HepG2 (cell line): ENCODE measurements around the gene LRP5. TPM values are rescaled to one million over a fixed set of nuclear protein-coding genes. Genes with fewer than 3 reads are reported as not detected.

ENCODE experiments used
- FOXJ3 ChIP-seq: sonication (generic); formaldehyde crosslinking; IDR thresholded peaks from 2 replicates; pipeline ENCODE4 v1.4.0; 2020; ENCODE audit warnings: missing genetic modification reagents, mild to moderate bottlenecking, borderline replicate concordance
- FOXK2 ChIP-seq: fragments of 450-650 bp; IDR thresholded peaks from 2 replicates; pipeline ENCODE4 v1.6.1; 2016
- GATAD2A ChIP-seq: IDR thresholded peaks from 2 replicates; pipeline ENCODE4 v1.6.1; 2016
- HNF1A ChIP-seq, 2 experiments: sonication (generic) in 1 of 2; formaldehyde crosslinking in 1 of 2; IDR thresholded peaks; 2 replicates each; pipeline versions ENCODE4 v1.4.0 to v1.6.1; 2016 to 2020; ENCODE audit warnings: borderline replicate concordance in 1 of 2, low read depth in 1 of 2, mild to moderate bottlenecking in 1 of 2, missing genetic modification reagents in 1 of 2
- HOXA3 ChIP-seq: sonication (generic); formaldehyde crosslinking; IDR thresholded peaks from 2 replicates; pipeline ENCODE4 v1.5.0; 2020; ENCODE audit warnings: missing genetic modification reagents
- JUNB ChIP-seq: sonication (generic); formaldehyde crosslinking; IDR thresholded peaks from 2 replicates; pipeline ENCODE4 v1.8.0; 2022; ENCODE audit warnings: missing genetic modification reagents, mild to moderate bottlenecking, borderline replicate concordance
- MAFF ChIP-seq: IDR thresholded peaks from 2 replicates; pipeline ENCODE4 v1.6.1; 2011; ENCODE audit warnings: low read depth, low read length, improper control_type of control experiment
- MED1 ChIP-seq: sonication (generic); formaldehyde crosslinking; IDR thresholded peaks from 2 replicates; pipeline ENCODE4 v1.4.0; 2020; ENCODE audit warnings: missing genetic modification reagents
- PHF21A ChIP-seq: sonication (generic); formaldehyde crosslinking; IDR thresholded peaks from 2 replicates; pipeline ENCODE4 v1.5.0; 2020; ENCODE audit warnings: mild to moderate bottlenecking, missing genetic modification reagents
- POLR2AphosphoS5 ChIP-seq: IDR thresholded peaks from 2 replicates; pipeline ENCODE4 v1.6.1; 2012; ENCODE audit warnings: low read depth, low read length
- POLR2G ChIP-seq: fragments of 200-400 bp; formaldehyde crosslinking; IDR thresholded peaks from 2 replicates; pipeline ENCODE4 v1.6.1; 2018; ENCODE audit warnings: mild to moderate bottlenecking, low read depth, low read length, moderate library complexity
- RARA ChIP-seq: IDR thresholded peaks from 2 replicates; pipeline ENCODE4 v1.6.1; 2016; ENCODE audit warnings: missing genetic modification reagents, missing compliant biosample characterization
- RBAK ChIP-seq: sonication (generic); formaldehyde crosslinking; IDR thresholded peaks from 2 replicates; pipeline ENCODE4 v1.5.1; 2020; ENCODE audit warnings: mild to moderate bottlenecking, missing genetic modification reagents
- RBM22 ChIP-seq: fragments of 200-400 bp; formaldehyde crosslinking; optimal IDR thresholded peaks from 2 replicates; pipeline ENCODE3; 2017; ENCODE audit warnings: mild to moderate bottlenecking, low read length, moderate library complexity
- RFX3 ChIP-seq: IDR thresholded peaks from 2 replicates; pipeline ENCODE4 v1.6.1; 2016; ENCODE audit warnings: missing biosample characterization, missing genetic modification reagents
- RNF2 ChIP-seq: fragments of 450-650 bp; conservative IDR thresholded peaks from 2 replicates; pipeline ENCODE4 v1.6.1; 2016; ENCODE audit warnings: low read depth
- SALL1 ChIP-seq: sonication (generic); formaldehyde crosslinking; IDR thresholded peaks from 2 replicates; pipeline ENCODE4 v1.8.0; 2022; ENCODE audit warnings: mild to moderate bottlenecking, missing genetic modification reagents
- SOX5 ChIP-seq: IDR thresholded peaks from 2 replicates; pipeline ENCODE4 v1.6.1; 2016; ENCODE audit warnings: borderline replicate concordance
- STAG1 ChIP-seq: sonication (generic); formaldehyde crosslinking; IDR thresholded peaks from 2 replicates; pipeline ENCODE4 v1.4.0; 2020; ENCODE audit warnings: missing genetic modification reagents
- TGIF2 ChIP-seq: IDR thresholded peaks from 2 replicates; pipeline ENCODE4 v1.6.1; 2016; ENCODE audit warnings: control low read depth, missing compliant biosample characterization
- U2AF2 ChIP-seq: fragments of 200-400 bp; formaldehyde crosslinking; IDR thresholded peaks from 2 replicates; pipeline ENCODE4 v1.6.1; 2017; ENCODE audit warnings: low read depth, mild to moderate bottlenecking, low read length
- ZFP36L2 ChIP-seq: sonication (generic); formaldehyde crosslinking; IDR thresholded peaks from 2 replicates; pipeline ENCODE4 v1.4.0; 2020; ENCODE audit warnings: missing genetic modification reagents
- ZFY ChIP-seq: sonication (generic); formaldehyde crosslinking; IDR thresholded peaks from 2 replicates; pipeline ENCODE4 v1.4.0; 2020; ENCODE audit warnings: missing genetic modification reagents
- ZNF251 ChIP-seq: sonication (generic); formaldehyde crosslinking; IDR thresholded peaks from 2 replicates; pipeline ENCODE4 v1.9.0; 2021; ENCODE audit warnings: mild to moderate bottlenecking, missing genetic modification reagents
- ZNF30 ChIP-seq: sonication (generic); formaldehyde crosslinking; IDR thresholded peaks from 2 replicates; pipeline ENCODE4 v1.5.0; 2020; ENCODE audit warnings: mild to moderate bottlenecking, missing genetic modification reagents
- ZNF710 ChIP-seq: sonication (generic); formaldehyde crosslinking; IDR thresholded peaks from 2 replicates; pipeline ENCODE4 v1.5.0; 2020; ENCODE audit warnings: mild to moderate bottlenecking, missing genetic modification reagents, borderline replicate concordance
- polyA plus RNA-seq, 8 experiments: library from polyadenylated mRNA; depleted of rRNA in 3 of 8; stranded (reverse) in 7 of 8; unstranded in 1 of 8; fragments of >200 nt; fragmentation: Illumina TruSeq in 4 of 8; extraction: Trizol in 4 of 8; gene quantifications; 2 replicates each; pipeline versions ENCODE4 v1.2.1 to v1.2.3, GENCODE V29; 2011 to 2016; ENCODE audit warnings: low read depth in 4 of 8, missing spikeins in 1 of 8, mixed read lengths in 1 of 8; ENCODE audit not compliant: insufficient read depth in 1 of 8
- total RNA-seq, 5 experiments: library from RNA; depleted of rRNA; stranded (reverse); fragments of >200 nt; fragmentation: Illumina TruSeq; extraction: Trizol; gene quantifications; 2 replicates each; pipeline ENCODE4 v1.2.3, GENCODE V29; 2016; ENCODE audit warnings: low read depth in 1 of 5
- TF ChIP-seq, protein P1 (sequence below): sonication (generic); formaldehyde crosslinking; IDR thresholded peaks from 2 replicates; pipeline ENCODE4 v1.5.0; 2020; ENCODE audit warnings: missing genetic modification reagents

The LRP5 gene
- total and polyA plus RNA-seq, 2 of the 13 experiments (the other 11 are each of a cell fraction or from before 2014, with no cell fraction given) = 40.4 to 64.0 TPM

- TF ChIP-seq RBAK (no peak), RFX3 (no peak), TGIF2 (CRISPR knock-in tag) (no peak), MED1 (CRISPR knock-in tag) (peak; percentile 54), RBM22 (no peak), HNF1A (IDR thresholded peaks at IDR 0.05; ENCODE audit: low read depth) (no peak), HNF1A (CRISPR knock-in tag; IDR thresholded peaks at IDR 0.05; ENCODE audit: borderline replicate concordance) (no peak), ZFY (CRISPR knock-in tag) (peak; percentile 65), PHF21A (CRISPR knock-in tag) (peak; percentile 49; the same call in 1 of the 2 replicates), GATAD2A (CRISPR knock-in tag) (peak; percentile 52), ZFP36L2 (CRISPR knock-in tag) (no peak), STAG1 (CRISPR knock-in tag) (peak; percentile 7; the same call in 1 of the 2 replicates), JUNB (no peak), ZNF710 (CRISPR knock-in tag) (0 out of 2 replicates have a peak, but pooled peaks have one; percentile 30), RNF2 (no peak), ZNF251 (no peak), FOXK2 (peak; percentile 54; the same call in 1 of the 2 replicates), SOX5 (CRISPR knock-in tag) (peak; percentile 70), POLR2AphosphoS5 (peak; percentile 49; the same call in 1 of the 2 replicates), HOXA3 (CRISPR knock-in tag) (peak; percentile 29; the same call in 1 of the 2 replicates), MAFF (no peak), POLR2G (peak; percentile 52; the same call in 1 of the 2 replicates), FOXJ3 (CRISPR knock-in tag) (peak; percentile 54; the same call in 1 of the 2 replicates), RARA (peak; percentile 34; the same call in 1 of the 2 replicates), SALL1 (peak; percentile 63), ZNF30 (CRISPR knock-in tag) (no peak), U2AF2 (no peak)
- TF ChIP-seq, protein P1, sequence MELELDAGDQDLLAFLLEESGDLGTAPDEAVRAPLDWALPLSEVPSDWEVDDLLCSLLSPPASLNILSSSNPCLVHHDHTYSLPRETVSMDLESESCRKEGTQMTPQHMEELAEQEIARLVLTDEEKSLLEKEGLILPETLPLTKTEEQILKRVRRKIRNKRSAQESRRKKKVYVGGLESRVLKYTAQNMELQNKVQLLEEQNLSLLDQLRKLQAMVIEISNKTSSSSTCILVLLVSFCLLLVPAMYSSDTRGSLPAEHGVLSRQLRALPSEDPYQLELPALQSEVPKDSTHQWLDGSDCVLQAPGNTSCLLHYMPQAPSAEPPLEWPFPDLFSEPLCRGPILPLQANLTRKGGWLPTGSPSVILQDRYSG (CRISPR knock-in tag) = no peak
These were observed 2.7 kb upstream of the LRP5 start (continued) for GRCh38 chr11:68309621-68310185.
